ENCODE results near the gene IL17F.

Gene IL17F

GRCh38 chr6:52210227-52210626 is 34.1 kb downstream of the IL17F start:
- TF ChIP-seq ESRRG (CRISPR knock-in tag; IDR thresholded peaks at IDR 0.05) (no peak), ARNTL (CRISPR knock-in tag; IDR thresholded peaks at IDR 0.05; ENCODE audit: borderline replicate concordance, low read depth) (no peak), OSR1 (CRISPR knock-in tag; IDR thresholded peaks at IDR 0.05) (no peak), ZNF8 (CRISPR knock-in tag; IDR thresholded peaks at IDR 0.05) (no peak), ZFP3 (CRISPR knock-in tag; IDR thresholded peaks at IDR 0.05) (no peak), BACH2 (CRISPR knock-in tag; IDR thresholded peaks at IDR 0.05; ENCODE audit: borderline replicate concordance) (no peak), TSHZ2 (CRISPR knock-in tag; IDR thresholded peaks at IDR 0.05) (no peak), ZNF70 (CRISPR knock-in tag; IDR thresholded peaks at IDR 0.05) (no peak), TCF4 (CRISPR knock-in tag; IDR thresholded peaks at IDR 0.05; ENCODE audit: borderline replicate concordance) (no peak), PPARA (CRISPR knock-in tag; IDR thresholded peaks at IDR 0.05; ENCODE audit: borderline replicate concordance) (no peak), POU6F1 (CRISPR knock-in tag; IDR thresholded peaks at IDR 0.05; ENCODE audit: borderline replicate concordance, low read depth) (no peak), ISL1 (CRISPR knock-in tag; IDR thresholded peaks at IDR 0.05) (no peak), ZNF565 (CRISPR knock-in tag; conservative IDR thresholded peaks at IDR 0.05; ENCODE audit: low read depth) (no peak), CSRNP3 (CRISPR knock-in tag; IDR thresholded peaks at IDR 0.05) (no peak)
- ATAC-seq = no peak

- ATAC-seq = no peak
- TF ChIP-seq ZC3H10 (CRISPR knock-in tag; IDR thresholded peaks at IDR 0.05) (no peak), TCF4 (CRISPR knock-in tag; IDR thresholded peaks at IDR 0.05; ENCODE audit: borderline replicate concordance) (no peak), ZNF8 (CRISPR knock-in tag; IDR thresholded peaks at IDR 0.05) (no peak), ZNF565 (CRISPR knock-in tag; conservative IDR thresholded peaks at IDR 0.05; ENCODE audit: low read depth) (no peak), OSR1 (CRISPR knock-in tag; IDR thresholded peaks at IDR 0.05) (no peak), ESRRG (CRISPR knock-in tag; IDR thresholded peaks at IDR 0.05) (no peak), CSRNP3 (CRISPR knock-in tag; IDR thresholded peaks at IDR 0.05) (no peak), GLIS3 (CRISPR knock-in tag; IDR thresholded peaks at IDR 0.05) (no peak)
Observed at GRCh38 chr6:52209770-52210169, 34.5 kb downstream of the IL17F start.

- no peak for ATAC-seq
- TF ChIP-seq ZNF8 (CRISPR knock-in tag; IDR thresholded peaks at IDR 0.05) = no peak
- no peak for TF ChIP-seq ARNTL (CRISPR knock-in tag; IDR thresholded peaks at IDR 0.05; ENCODE audit: borderline replicate concordance, low read depth)
- no peak for TF ChIP-seq GLIS3 (CRISPR knock-in tag; IDR thresholded peaks at IDR 0.05)
- TF ChIP-seq RARB (CRISPR knock-in tag; IDR thresholded peaks at IDR 0.05) = no peak
- no peak for TF ChIP-seq ISL1 (CRISPR knock-in tag; IDR thresholded peaks at IDR 0.05)
- TF ChIP-seq TOX (CRISPR knock-in tag; IDR thresholded peaks at IDR 0.05; ENCODE audit: borderline replicate concordance) = no peak
- no peak for TF ChIP-seq ZFP30 (CRISPR knock-in tag; IDR thresholded peaks at IDR 0.05)
- no peak for TF ChIP-seq OSR1 (CRISPR knock-in tag; IDR thresholded peaks at IDR 0.05)
- TF ChIP-seq ESRRG (CRISPR knock-in tag; IDR thresholded peaks at IDR 0.05) = no peak
- no peak for TF ChIP-seq POU6F1 (CRISPR knock-in tag; IDR thresholded peaks at IDR 0.05; ENCODE audit: borderline replicate concordance, low read depth)
- TF ChIP-seq ZFP3 (CRISPR knock-in tag; IDR thresholded peaks at IDR 0.05) = no peak
Observed at GRCh38 chr6:52208612-52209011, 35.7 kb downstream of the IL17F start.

Measured in SK-N-SH treated with all-trans-retinoic acid at 6 μM for 48 hours (cell line).